HCT116 (cell line): ENCODE results near the gene PRRC2A.

ENCODE experiments used
- CTCF ChIP-seq, 3 experiments: fragments of 200-600 bp in 1 of 3; sonication (generic) in 1 of 3; IDR thresholded peaks in 2 of 3; conservative IDR thresholded peaks in 1 of 3; 2 replicates each; pipeline ENCODE4 v1.5.1; 2012 to 2017; ENCODE audit warnings: low read depth in 2 of 3, low read length in 2 of 3, antibody characterized with exemption in 1 of 3, borderline replicate concordance in 1 of 3, control low read depth in 1 of 3, mild to moderate bottlenecking in 1 of 3, mixed read lengths in 1 of 3, mixed run types in 1 of 3, moderate library complexity in 1 of 3; ENCODE audit not compliant: insufficient read depth in 1 of 3
- EZH2 ChIP-seq: fragments of 200-600 bp; sonication (generic); IDR thresholded peaks from 2 replicates; pipeline ENCODE4 v1.6.1; 2017; ENCODE audit warnings: antibody characterized with exemption, mixed run types
- FOSL1 ChIP-seq: IDR thresholded peaks from 2 replicates; pipeline ENCODE4 v1.6.1; 2012; ENCODE audit warnings: low read depth
- MAX ChIP-seq: IDR thresholded peaks from 2 replicates; pipeline ENCODE4 v1.6.1; 2012
- POLR2A ChIP-seq: IDR thresholded peaks from 2 replicates; pipeline ENCODE4 v1.7.0; 2011; ENCODE audit warnings: borderline replicate concordance; ENCODE audit not compliant: insufficient read depth, insufficient read length; ENCODE audit errors: extremely low read depth

DNA sequence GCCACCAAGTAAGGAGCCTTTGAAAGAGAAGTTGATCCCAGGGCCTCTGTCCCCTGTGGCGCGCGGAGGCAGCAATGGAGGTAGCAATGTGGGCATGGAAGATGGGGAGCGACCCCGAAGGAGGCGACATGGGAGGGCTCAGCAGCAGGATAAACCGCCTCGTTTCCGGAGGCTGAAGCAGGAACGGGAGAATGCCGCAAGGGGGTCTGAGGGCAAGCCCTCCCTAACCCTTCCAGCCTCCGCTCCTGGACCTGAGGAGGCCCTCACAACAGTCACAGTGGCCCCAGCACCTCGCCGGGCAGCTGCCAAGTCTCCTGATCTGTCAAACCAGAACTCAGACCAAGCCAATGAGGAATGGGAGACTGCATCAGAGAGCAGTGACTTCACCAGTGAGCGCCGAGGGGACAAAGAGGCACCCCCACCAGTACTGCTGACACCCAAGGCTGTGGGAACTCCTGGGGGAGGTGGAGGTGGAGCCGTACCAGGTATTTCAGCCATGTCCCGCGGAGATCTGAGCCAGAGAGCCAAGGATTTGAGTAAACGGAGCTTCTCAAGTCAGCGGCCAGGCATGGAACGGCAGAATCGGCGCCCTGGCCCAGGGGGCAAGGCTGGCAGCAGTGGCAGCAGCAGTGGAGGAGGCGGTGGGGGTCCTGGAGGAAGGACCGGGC is 11.9 kb downstream of the PRRC2A start:
- TF ChIP-seq CTCF (IDR thresholded peaks at IDR 0.05 in 2 of 3, conservative IDR thresholded peaks at IDR 0.05 in 1 of 3; ENCODE audit: borderline replicate concordance in 1 of 3, insufficient read depth in 1 of 3, low read depth in 2 of 3, low read length in 2 of 3) (no peak), MAX (no peak), EZH2 (no peak), POLR2A (no peak), FOSL1 (no peak)
